ENCODE measurements around the gene BRD7. TPM values are rescaled to one million over a fixed set of nuclear protein-coding genes. Genes with fewer than 3 reads are reported as not detected.

The BRD7 gene
- total and polyA plus RNA-seq, 3 donors from 2014 or later = 79.2 to 110 (median 96.0) TPM

DNA sequence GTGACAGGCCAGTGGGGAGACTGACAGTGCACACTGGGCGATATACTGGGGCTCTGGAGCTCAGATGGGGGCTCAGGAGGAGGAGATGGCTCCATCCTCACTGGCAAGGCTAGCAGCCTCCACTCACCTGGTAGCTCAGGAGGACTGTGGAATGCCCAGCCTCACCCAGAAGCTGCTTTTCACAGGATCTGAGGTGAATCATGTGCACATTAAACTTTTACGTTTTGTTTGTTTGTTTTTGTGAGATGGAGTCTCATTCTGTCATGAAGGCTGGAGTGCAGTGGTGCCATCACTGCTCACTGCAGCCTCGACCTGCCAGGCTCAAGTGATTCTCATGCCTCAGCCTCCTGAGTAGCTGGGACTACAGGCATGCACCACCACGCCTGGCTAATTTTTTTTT, 73.8 kb downstream of the BRD7 start:
- Histone ChIP-seq H3K4me1 (no peaks in the 10 kb centered on the region), H3K36me3 (ENCODE audit: low read depth, missing control alignments) (no peaks in the 10 kb centered on the region), H3K27ac (no peak overlapping the region), H3K27me3 (no peaks in the 10 kb centered on the region), H3K4me3 (no peak overlapping the region), H3K9me3 (no peaks in the 10 kb centered on the region)
- WGBS, 2 donors = 90 to 93% methylated on average over 4 of the region's 4 CpGs
- no peak for DNase-seq
- intact Hi-C loops (cut with DNase I; ENCODE audit: low total_unique reads) = no loop called here
- TF ChIP-seq POLR2A (IDR thresholded peaks at IDR 0.05) = no peak
- TF ChIP-seq, protein P1, sequence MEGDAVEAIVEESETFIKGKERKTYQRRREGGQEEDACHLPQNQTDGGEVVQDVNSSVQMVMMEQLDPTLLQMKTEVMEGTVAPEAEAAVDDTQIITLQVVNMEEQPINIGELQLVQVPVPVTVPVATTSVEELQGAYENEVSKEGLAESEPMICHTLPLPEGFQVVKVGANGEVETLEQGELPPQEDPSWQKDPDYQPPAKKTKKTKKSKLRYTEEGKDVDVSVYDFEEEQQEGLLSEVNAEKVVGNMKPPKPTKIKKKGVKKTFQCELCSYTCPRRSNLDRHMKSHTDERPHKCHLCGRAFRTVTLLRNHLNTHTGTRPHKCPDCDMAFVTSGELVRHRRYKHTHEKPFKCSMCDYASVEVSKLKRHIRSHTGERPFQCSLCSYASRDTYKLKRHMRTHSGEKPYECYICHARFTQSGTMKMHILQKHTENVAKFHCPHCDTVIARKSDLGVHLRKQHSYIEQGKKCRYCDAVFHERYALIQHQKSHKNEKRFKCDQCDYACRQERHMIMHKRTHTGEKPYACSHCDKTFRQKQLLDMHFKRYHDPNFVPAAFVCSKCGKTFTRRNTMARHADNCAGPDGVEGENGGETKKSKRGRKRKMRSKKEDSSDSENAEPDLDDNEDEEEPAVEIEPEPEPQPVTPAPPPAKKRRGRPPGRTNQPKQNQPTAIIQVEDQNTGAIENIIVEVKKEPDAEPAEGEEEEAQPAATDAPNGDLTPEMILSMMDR (IDR thresholded peaks at IDR 0.05) = no peak

DNA sequence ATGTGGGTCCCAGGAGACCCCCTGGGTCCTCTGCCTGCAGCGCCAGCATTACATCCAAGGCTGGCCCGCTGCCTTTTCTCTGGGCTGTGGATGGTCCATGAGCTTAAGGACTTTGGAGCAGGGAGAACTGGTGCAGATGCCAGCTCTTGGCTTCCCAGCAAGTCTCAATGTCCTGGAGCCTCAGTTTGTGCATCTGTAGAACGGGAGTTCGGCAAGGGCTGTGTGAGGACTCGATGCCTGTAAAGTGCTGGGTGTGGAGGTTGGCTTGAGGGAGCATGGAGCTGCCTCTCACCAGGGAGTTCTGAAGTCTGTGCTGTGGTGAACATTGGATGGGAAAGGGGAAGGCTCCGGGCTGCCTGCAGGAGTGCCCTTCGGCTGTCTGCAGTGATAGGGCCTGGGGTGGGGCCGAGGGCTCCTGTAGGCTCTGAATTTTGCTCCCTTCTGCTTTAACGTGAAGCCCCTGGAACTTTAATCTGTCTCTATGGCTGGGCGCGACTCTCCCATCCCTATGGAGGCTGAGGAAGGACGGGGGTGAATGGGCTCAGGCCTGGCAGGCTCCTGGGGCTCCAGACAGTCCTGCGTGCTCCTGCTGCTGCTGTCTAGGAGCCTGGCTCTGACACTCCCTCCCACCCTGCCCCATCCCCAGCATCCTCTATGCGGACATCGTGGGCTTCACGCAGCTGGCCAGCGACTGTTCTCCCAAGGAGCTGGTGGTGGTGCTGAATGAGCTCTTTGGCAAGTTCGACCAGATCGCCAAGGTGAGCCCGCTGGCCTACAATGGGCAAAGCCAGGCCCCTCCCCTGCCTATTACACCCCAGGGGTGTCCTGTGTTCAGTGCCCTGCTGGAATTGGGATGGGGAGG, 74.6 kb downstream of the BRD7 start:
- intact Hi-C loops (cut with DNase I; ENCODE audit: low total_unique reads) = no loop called here
- 91 to 94% methylated on average over 10 to 20 of the region's 20 CpGs for WGBS, 2 donors
- TF ChIP-seq, protein P1 (IDR thresholded peaks at IDR 0.05) = no peak
- TF ChIP-seq POLR2A (IDR thresholded peaks at IDR 0.05) = no peak

DNA sequence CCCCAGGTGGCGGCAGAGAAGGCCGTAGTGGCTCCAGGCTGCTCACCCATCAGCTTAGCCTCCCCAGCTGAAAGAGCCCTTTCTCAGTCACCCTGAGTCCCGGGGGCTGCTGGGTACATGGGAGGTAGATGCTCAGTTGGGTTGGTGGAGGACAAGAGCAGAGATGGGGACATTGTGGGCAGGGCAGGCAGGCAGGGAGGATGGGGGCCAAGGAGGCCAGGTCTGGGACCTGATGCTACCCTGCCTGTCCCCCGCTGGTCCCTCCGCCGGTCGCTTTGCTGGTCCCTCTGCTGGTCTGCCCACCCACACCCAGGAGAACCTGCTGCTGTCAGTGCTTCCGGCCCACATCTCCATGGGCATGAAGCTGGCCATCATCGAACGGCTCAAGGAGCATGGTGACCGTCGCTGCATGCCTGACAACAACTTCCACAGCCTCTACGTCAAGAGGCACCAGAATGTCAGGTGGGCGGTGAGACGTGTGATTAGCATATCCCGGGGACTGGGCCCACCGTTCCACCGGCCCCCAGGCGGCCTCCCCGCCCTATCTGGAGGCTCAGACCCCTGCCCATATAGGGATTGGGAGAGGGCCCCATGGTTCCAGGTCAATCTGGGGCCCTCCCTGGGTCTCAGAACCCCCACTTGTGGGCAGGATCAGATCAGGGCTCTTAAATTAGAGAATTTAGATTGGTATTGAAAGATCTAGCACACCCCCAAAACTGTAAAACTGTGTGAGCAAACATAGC, 75.6 kb downstream of the BRD7 start:
- Histone ChIP-seq H3K9me3 (no peaks in the 10 kb centered on the region), H3K4me3 (no peak overlapping the region), H3K27ac (no peak overlapping the region), H3K27me3 (no peaks in the 10 kb centered on the region), H3K36me3 (ENCODE audit: low read depth, missing control alignments) (no peaks in the 10 kb centered on the region), H3K4me1 (no peaks in the 10 kb centered on the region)
- WGBS, 2 donors = 43 to 91% methylated on average over 5 to 20 of the region's 20 CpGs
- DNase-seq = no peak
- intact Hi-C loops (cut with DNase I; ENCODE audit: low total_unique reads) = no loop called here
- no peak for TF ChIP-seq POLR2A (IDR thresholded peaks at IDR 0.05)
- TF ChIP-seq, protein P1 (IDR thresholded peaks at IDR 0.05) = no peak

More for the DNA sequence above, 74.6 kb downstream of the BRD7 start:
- H3K36me3 ChIP-seq (ENCODE audit: low read depth, missing control alignments) = no peaks in the 10 kb centered on the region
- no peaks in the 10 kb centered on the region for H3K27me3 ChIP-seq
- no peaks in the 10 kb centered on the region for H3K4me1 ChIP-seq
- H3K4me3 ChIP-seq = no peak overlapping the region
- no peak for DNase-seq
- H3K27ac ChIP-seq = no peak overlapping the region
- H3K9me3 ChIP-seq = no peaks in the 10 kb centered on the region

DNA sequence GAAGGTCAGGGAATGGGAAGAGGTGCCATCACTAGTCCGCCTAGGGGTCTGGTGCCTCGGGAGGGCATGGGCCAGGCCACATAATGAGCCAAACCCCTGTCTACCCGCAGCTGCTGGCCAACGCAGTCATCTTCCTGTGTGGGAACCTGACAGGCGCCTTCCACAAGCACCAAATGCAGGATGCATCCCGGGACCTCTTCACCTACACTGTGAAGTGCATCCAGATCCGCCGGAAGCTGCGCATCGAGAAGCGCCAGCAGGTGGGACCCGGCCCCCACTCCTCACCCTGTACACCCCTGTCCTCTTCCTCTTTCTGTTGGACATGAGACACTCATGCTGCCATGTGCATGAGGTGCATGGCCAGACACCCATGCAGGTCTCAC, 76.2 kb downstream of the BRD7 start:
- 95 to 96% methylated on average over 4 to 12 of the region's 12 CpGs for WGBS, 2 donors
- Histone ChIP-seq H3K36me3 (ENCODE audit: low read depth, missing control alignments) (no peaks in the 10 kb centered on the region), H3K4me3 (no peak overlapping the region), H3K9me3 (no peaks in the 10 kb centered on the region), H3K4me1 (no peaks in the 10 kb centered on the region), H3K27ac (no peak overlapping the region), H3K27me3 (no peaks in the 10 kb centered on the region)
- DNase-seq = no peak
- intact Hi-C loops (cut with DNase I; ENCODE audit: low total_unique reads) = no loop called here
- TF ChIP-seq, protein P1 (IDR thresholded peaks at IDR 0.05) = no peak
- no peak for TF ChIP-seq POLR2A (IDR thresholded peaks at IDR 0.05)

Data from testis (tissue), 3 donors.